GM19043 (cell line): ENCODE results near the gene ARRB1.
A peak's percentile ranks its signal among the peaks of the same experiment; 100 is the strongest.
"Not testable (repeated sequence)": the region's sequence is repeated elsewhere in the genome, so short reads cannot be mapped to it uniquely, and the experiment has no call there.

Source experiments
- ATAC-seq: cut with Tn5 transposase; IDR thresholded peaks from one replicate; pipeline ENCODE4 v1.9.1; 2021; ENCODE audit warnings: low read depth; ENCODE audit not compliant: unreplicated experiment

The ARRB1 gene

GRCh38 chr11:75344761-75345454, 6.6 kb downstream of the ARRB1 start:
- no peak for ATAC-seq

GRCh38 chr11:75344186-75344585, 7.3 kb downstream of the ARRB1 start:
- ATAC-seq: no peak

GRCh38 chr11:75342966-75343870, 8.2 kb downstream of the ARRB1 start:
- ATAC-seq: no peak

GRCh38 chr11:75342231-75342918, 9.1 kb downstream of the ARRB1 start:
- ATAC-seq: no peak

- no peak for ATAC-seq
Measured at GRCh38 chr11:75341612-75342011, 9.8 kb downstream of the ARRB1 start.

- ATAC-seq: no peak
Measured at GRCh38 chr11:75339685-75340409, 11.6 kb downstream of the ARRB1 start.

GRCh38 chr11:75338516-75339208, 12.8 kb downstream of the ARRB1 start:
- ATAC-seq: no peak

GRCh38 chr11:75337195-75337654, 14.2 kb downstream of the ARRB1 start:
- ATAC-seq: no peak

GRCh38 chr11:75334976-75335375, 16.5 kb downstream of the ARRB1 start:
- no peak for ATAC-seq

GRCh38 chr11:75334402-75334891, 17.0 kb downstream of the ARRB1 start:
- ATAC-seq: no peak

- no peak for ATAC-seq
Measured at GRCh38 chr11:75333807-75334140, 17.7 kb downstream of the ARRB1 start.

- ATAC-seq: no peak
Measured at GRCh38 chr11:75333022-75333806, 18.2 kb downstream of the ARRB1 start.

- ATAC-seq: not testable (repeated sequence)
Measured at GRCh38 chr11:75331761-75332160, 19.7 kb downstream of the ARRB1 start.

GRCh38 chr11:75331304-75331703, 20.2 kb downstream of the ARRB1 start:
- not testable (repeated sequence) for ATAC-seq

GRCh38 chr11:75330886-75331285, 20.6 kb downstream of the ARRB1 start:
- ATAC-seq: not testable (repeated sequence)

GRCh38 chr11:75330291-75330690, 21.2 kb downstream of the ARRB1 start:
- no peak for ATAC-seq

GRCh38 chr11:75328426-75329277, 22.8 kb downstream of the ARRB1 start:
- peak; percentile 89 for ATAC-seq

GRCh38 chr11:75326439-75326810, 25.0 kb downstream of the ARRB1 start:
- no peak for ATAC-seq
